H54 (cell line): Measurements from ENCODE around the gene ASIC2.

ENCODE experiments used
- DNase-seq: peaks from one replicate; pipeline ENCODE4 v3.0.0; 2011; ENCODE audit warnings: low spot score, mixed read lengths; ENCODE audit not compliant: insufficient read length
- FAIRE-seq: peaks from 3 replicates; lab custom pipeline; 2011; peaks lifted over from hg19 to GRCh38; lab: Jason Lieb, UNC
- POLR2A ChIP-seq: IDR thresholded peaks from 2 replicates; pipeline ENCODE4 v1.6.1; 2011; ENCODE audit warnings: low read depth, mild to moderate bottlenecking, low read length

ASIC2 gene

DNA sequence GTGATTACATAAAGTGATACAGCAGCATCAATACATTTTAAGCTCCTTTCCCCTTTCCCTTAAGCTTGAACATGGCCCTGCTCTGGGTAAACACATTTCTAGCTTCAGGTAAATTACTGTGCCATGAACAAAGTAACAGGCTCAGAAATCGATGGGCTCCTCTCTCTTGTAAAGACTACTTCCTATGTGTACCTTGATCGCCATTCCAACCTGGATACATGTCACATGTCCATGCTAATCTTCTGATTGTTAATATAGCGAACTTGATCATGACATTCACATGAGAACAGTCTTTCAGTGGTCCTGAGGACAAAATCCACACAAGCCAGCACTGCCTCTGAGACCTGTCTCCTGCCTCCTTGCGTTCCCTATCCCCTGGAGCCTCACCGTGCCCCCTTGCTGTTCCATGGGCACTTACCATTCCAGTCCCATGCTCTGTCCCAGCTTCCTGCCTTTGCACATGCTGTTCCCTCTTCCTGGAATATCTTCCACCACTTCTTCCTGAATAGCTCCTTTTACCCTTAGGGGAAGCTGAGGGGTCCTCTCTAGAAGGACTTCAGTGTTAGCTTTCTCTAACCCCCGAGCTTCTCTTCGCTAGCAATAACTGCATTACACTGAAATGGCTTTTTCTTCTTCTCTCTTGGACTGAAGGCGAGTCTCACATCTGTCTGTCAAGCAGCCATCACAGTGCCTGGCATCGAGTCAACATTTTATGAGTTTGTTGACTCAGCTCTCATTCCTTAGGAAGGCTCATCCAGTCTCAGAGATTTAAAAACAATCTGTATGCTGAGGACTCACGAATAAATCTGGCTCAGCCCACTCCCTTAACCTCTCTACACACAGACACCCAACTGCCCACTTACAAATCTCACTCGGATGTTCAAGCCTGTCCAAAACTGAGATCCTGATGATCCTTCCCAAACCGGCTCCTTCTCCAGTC, 93.3 kb downstream of the ASIC2 start:
- no peak for DNase-seq
- TF ChIP-seq POLR2A, result no peak
- FAIRE-seq, result no peak

DNA sequence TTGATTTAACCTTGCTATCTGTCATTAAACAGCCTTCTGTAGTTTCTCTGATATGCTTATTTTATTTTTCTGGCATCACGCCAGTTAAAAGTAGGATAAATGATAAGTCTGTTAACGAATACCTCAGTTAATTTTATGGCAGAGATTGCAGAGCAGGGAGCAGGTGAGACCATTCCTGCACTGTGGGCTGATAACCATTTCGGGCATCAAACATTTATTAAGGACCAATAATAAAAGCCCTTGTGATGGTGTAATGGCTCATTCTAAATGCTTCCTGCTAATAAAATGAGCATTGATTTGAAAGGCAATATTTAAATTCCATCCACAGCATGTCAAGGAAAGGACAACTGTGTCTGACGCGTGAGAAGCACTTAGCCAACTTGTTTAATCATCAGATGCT, 94.1 kb downstream of the ASIC2 start:
- TF ChIP-seq POLR2A, result no peak
- no peak for DNase-seq
- FAIRE-seq, result no peak

DNA sequence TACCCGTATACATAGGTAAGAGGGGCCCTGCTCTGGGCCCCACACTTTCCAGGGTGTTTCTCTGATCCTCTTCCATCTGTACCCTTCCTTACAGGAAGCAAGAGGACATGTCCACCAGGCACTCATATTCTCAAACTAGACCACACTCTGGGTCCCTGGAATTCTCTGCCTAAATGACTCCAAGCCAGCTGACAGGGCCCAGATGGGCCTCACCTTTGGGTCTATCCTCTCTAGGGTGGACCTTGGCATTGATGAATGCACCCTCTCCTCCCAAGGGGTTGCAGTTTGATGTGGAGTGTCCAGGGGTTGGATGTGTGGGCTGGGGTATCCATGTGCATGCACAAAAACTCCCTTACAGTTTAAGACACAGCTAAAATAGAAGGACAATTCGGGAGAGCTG, 95.8 kb downstream of the ASIC2 start:
- no peak for TF ChIP-seq POLR2A
- DNase-seq (no peak), FAIRE-seq (no peak)

DNA sequence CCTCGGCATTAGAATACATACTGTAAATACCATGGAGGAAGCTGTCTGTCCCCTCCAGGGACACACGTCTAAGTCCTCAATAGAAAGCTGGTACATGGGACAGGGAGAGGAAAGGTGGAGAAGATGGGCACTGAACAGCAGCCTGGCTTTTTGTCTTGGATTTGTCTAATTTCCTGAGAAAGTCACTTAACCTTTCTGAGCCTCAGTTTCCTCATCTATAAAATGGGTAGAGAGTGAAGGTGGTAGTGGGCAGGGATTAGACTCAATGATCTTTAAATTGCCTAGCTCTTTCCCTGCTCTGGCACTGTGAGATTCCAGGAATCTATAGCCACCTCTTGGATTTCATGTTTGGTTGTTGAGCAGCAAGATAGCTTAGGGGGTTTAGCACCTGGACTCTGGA, 96.2 kb downstream of the ASIC2 start:
- FAIRE-seq (no peak), DNase-seq (no peak)
- TF ChIP-seq POLR2A, result no peak

DNA sequence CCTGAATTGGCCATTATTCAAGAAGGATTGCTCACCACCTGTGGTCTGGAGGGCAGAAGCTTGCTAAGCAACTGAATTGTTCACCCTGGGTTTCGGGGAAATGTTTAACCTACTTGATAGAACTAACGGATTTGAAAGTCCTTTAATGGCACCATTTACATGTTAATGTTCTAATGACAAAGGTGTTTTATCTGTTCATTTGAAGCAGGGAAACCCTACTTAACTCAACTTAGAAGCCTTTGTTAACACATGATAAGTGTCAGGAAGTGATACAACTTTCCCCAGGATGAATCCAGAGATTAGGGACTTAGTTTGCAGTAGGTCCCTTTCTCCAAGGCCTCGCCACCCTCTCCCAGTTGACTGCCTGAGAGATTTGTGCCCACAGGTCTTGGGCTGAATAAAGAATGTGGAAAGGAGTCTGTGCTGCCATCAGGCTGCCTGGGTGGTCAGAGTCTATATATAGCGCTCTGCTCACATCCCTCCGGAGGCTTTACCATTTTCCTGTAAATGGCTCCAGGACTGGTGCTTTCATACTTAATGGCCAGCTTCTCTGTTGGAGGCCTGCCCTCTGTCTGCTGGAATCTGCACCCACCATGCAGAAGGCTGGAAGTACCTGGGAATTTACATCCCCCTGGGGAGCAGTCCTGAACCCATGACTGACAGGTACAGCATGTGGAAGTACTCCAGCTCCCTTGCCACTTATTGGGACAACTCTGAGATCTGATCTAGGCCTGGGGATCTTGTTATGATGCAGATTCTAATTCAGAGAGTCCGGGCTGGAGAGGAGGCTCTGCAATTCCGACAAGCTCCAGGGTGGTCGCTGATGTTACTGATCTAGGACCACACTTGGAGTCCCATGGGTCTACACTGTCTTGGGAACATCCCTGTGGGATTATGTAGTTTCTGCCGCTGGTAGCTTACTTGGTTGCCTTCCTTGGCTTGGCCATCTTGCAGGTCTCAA, 99.9 kb downstream of the ASIC2 start:
- no peak for FAIRE-seq
- no peak for TF ChIP-seq POLR2A
- no peak for DNase-seq

DNA sequence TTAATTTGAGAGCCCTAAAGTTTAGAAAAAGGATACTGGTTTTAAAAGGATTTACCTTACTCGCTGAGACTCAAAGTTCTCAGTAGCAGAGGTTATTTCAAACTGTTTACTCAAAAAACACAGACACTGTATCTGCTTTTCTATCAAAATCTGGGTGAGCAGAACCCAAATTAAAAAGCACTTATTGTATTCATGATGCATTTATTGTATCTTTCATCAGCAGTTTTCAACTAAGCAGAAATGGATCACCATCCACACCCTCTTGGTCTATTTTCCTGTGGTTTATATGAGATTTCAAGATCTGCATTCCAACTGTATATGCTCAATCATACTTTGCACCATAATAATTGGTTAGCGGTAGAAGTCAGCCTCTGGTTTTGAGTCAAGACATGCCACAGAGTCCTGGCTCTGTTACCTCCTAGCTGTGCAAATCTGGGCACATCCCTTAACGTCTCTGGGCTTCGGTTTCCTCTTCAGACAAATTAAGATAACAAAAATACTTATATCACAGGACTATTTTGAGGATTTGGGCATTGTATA, 109.5 kb downstream of the ASIC2 start:
- no peak for FAIRE-seq

DNA sequence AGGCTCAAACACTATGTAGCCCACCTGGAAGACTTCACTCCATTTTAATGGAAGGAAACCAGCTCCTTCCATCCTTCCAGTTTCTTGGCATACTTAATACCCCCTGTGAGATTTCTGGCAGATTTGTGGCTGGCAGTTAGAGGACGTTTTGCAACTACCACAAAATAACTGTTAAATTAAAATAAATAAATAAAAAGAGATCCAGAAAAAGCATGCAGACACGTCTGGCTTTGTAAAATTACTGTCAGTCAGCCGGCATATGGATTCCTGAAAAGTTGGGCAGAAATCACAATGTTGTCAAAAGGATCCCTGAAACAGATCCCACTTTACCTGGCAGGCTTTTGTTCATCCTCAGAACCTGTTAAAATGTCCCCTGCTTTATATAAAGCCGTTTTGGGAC, 113.9 kb downstream of the ASIC2 start:
- TF ChIP-seq POLR2A, result no peak
- FAIRE-seq, result no peak

More for the DNA sequence above, 109.5 kb downstream of the ASIC2 start:
- DNase-seq, result no peak
- TF ChIP-seq POLR2A, result no peak

DNA sequence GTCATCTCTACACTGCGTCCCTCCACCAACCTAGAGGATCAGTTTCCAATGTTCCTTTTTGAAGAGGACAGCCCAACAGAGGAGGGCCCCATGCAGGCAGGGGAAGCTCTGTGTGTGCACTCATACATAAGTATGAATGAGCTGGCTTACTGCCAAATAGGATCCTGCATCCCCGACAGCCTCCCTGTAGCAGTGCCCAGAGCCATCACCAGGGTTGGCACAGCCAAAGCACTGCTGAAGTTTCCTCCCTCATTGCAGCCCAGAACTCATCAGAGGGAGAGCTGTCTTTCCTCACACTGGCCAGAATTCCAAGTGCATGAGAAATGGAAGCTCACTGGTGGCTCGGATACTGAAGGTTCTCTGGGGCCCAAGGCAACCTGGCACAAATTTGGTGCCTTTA, 114.4 kb downstream of the ASIC2 start:
- FAIRE-seq, result no peak
- TF ChIP-seq POLR2A, result no peak
- no peak for DNase-seq

More for the DNA sequence above, 113.9 kb downstream of the ASIC2 start:
- DNase-seq, result no peak

DNA sequence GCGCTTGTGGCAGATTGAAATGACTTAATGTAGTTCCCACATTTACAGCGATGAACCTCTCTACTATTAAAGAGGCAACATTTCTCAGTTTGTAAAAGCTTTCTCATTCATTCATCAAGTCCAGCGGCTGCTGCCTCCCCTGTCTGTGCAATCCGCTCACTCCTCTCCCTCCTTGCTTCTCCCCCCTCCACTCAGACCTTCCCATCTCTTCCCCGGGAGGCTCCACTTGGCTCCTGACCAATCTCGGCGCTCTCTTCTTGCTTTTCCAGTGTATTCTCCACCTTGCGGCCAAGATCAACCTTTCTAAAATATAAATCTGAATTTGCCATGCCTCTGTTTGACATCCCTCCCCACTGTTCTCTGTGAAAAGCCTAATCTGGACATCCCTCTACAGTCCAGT, 117.5 kb downstream of the ASIC2 start:
- TF ChIP-seq POLR2A, result no peak
- no peak for FAIRE-seq
- DNase-seq, result no peak

DNA sequence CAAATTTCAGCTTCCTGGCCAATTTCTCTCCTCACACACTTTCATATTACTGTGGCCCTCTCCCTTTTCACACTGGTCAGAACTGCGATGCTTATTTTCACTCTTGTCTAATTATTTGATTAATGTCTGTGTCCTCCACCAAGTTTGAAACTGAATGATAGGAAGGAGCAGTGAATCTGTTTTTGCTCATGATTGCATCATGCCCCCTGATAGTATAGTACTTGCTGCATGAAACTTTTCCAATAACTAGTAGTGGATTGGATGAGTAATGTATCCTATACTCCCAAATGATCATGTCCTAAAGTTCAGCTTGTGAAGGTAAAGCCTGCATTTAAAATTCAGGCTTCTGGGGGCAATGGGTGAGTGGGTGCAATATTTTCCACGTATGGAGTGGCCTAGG, 121.2 kb downstream of the ASIC2 start:
- TF ChIP-seq POLR2A, result no peak
- DNase-seq, result no peak
- FAIRE-seq, result no peak

DNA sequence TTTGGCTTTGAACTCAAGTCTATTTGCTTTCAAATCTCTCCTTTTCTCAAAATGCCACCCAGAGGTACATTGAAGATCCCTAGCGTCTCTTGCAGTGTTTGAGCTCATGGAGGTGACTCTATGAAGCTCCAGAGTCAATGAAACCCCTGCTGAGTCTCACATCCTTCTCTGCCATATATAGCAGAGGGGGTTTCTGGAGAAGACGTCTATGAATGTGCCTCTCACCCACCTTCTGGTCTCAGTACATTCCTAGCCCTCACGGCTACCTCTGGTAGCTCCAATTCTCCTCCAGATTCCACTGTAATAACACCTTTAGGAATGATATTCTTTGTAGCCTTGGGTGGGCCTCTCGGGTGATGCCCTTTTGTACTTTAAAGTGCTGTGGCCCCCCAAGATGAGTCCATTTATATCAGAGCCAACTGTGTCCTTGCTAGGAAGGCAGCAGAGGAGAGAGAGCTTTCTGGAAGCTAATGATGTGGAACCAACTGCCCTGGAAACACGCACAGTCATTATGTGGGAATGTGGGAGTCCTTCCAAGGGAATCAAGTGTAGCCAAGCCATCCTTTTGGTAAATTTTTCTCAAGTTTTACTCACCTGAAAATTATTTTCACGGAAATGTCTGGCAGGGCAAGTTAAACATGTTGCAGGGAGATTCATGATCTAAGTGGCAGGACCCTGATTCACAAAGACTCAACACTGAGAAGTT, 123.4 kb downstream of the ASIC2 start:
- no peak for TF ChIP-seq POLR2A
- FAIRE-seq (no peak), DNase-seq (no peak)

DNA sequence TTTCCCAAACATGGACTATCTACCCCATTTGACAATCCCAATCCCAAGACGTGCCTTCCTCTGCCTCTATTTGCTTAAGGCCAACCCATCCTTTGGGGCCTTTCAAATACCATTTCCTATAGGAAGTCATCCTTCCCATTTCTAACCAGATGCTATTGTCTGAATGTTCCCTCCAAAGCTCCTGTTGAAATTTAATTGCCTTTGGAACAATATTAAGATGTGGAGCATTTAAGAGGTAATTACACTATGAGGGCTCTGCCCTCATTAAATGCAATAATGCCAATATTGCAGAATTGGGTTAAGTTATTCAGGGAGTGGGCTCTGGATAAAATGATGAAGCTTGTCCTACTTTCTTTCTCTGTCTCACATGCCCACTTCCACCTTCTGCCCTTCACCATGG, 125.4 kb downstream of the ASIC2 start:
- FAIRE-seq, result no peak
- no peak for DNase-seq
- no peak for TF ChIP-seq POLR2A

DNA sequence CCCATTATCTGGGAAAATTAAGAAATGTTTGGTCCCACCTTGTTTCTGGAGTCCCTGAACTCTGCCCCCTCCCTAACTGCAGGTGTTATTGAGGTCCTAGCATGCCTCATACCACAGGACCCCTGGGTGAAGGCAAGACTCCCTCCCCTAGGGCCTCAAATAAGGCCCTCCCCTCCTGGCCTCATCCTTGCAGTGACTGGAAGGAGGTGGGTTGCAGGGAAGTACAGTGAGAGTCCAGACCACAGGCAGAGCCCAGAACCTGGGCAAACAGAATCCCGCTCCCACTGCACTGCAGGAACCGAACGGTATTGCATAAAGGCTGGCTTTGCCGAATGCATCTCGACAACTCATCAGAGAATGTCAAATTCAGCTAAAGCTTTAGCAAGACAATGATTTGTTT, 126.6 kb downstream of the ASIC2 start:
- no peak for TF ChIP-seq POLR2A
- no peak for FAIRE-seq
- no peak for DNase-seq

DNA sequence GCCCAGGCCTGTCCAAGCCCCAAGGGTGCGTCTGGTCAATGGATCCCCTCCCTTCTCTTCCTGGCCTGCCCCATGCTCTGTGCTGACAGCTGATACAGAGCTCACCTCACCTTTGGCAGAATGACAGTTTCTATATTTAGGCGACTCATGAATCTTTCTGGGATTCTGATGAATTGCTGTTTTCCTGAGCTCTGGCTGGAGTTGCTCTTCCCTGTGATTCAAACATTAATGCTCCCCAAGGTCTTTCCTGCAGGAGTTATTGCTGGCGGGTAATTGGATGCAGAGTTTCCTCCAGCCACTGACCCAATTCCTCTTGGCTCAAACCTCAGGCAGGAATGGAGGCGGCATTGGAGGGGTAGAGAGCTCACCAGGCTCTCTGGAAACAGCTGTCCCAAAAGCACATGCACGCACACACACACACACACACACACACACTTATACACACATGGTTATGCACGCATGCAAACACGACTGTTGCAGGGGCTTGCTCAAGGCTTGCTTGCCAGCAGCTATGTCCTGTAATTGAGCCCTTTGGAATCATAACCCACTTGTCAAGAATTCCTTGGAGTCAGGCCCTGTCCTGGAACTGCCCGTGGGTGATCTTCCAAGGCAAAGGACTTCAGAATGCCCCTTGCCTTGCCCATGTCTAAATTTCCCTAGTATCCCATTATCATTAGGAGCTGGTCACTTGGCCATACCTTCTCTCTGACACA, 128.8 kb downstream of the ASIC2 start:
- no peak for DNase-seq
- TF ChIP-seq POLR2A, result no peak
- FAIRE-seq, result no peak
